Suppressor macrophage treated with lipopolysaccharide for 4 hours (primary cell): ENCODE data around the gene SEPTIN8.

Source experiments
- DNase-seq: peaks from one replicate; pipeline ENCODE4 v3.0.0-alpha.2; 2020

SEPTIN8 gene

GRCh38 chr5:132777209-132778069 is at the start of gene SEPTIN8:
Gene SEPTIN8 (minus strand): TSS chr5:132777239. CDS start chr5:132777137, 102 bp downstream.
- DNase-seq, result peak; percentile 55

GRCh38 chr5:132826424-132827082 is 49.5 kb upstream of the SEPTIN8 start:
- no peak for DNase-seq

- DNase-seq, result no peak
These were observed 48.9 kb upstream of the SEPTIN8 start for GRCh38 chr5:132825834-132826391.

- no peak for DNase-seq
These were observed 48.2 kb upstream of the SEPTIN8 start for GRCh38 chr5:132825033-132825833.

- no peak for DNase-seq
These were observed 47.4 kb upstream of the SEPTIN8 start for GRCh38 chr5:132824426-132824825.

GRCh38 chr5:132823481-132824050 is 46.5 kb upstream of the SEPTIN8 start:
- no peak for DNase-seq

- DNase-seq, result no peak
These were observed 45.8 kb upstream of the SEPTIN8 start for GRCh38 chr5:132822650-132823480.

GRCh38 chr5:132821791-132822190 is 44.8 kb upstream of the SEPTIN8 start:
- DNase-seq, result no peak

GRCh38 chr5:132821350-132821749 is 44.3 kb upstream of the SEPTIN8 start:
- DNase-seq, result no peak

- peak; percentile 93 for DNase-seq
These were observed 43.2 kb upstream of the SEPTIN8 start for GRCh38 chr5:132820162-132820754.

GRCh38 chr5:132819468-132819867 is 42.4 kb upstream of the SEPTIN8 start:
- DNase-seq, result no peak

GRCh38 chr5:132817011-132817410 is 40.0 kb upstream of the SEPTIN8 start:
- DNase-seq, result no peak

GRCh38 chr5:132816554-132816953 is 39.5 kb upstream of the SEPTIN8 start:
- no peak for DNase-seq

- no peak for DNase-seq
These were observed 39.0 kb upstream of the SEPTIN8 start for GRCh38 chr5:132816083-132816482.

- no peak for DNase-seq
These were observed 38.4 kb upstream of the SEPTIN8 start for GRCh38 chr5:132815454-132815853.

- DNase-seq, result no peak
These were observed 37.7 kb upstream of the SEPTIN8 start for GRCh38 chr5:132814503-132815294.

GRCh38 chr5:132813599-132814502 is 36.8 kb upstream of the SEPTIN8 start:
- peak; percentile 16 for DNase-seq

GRCh38 chr5:132812781-132813598 is 36.0 kb upstream of the SEPTIN8 start, which contains the start of gene SOWAHA:
Gene SOWAHA (plus strand): TSS chr5:132813302. CDS start chr5:132813622, 320 bp downstream.
- no peak for DNase-seq
